Measurements from ENCODE around the gene GTF2A1. TPM values are rescaled to one million over a fixed set of nuclear protein-coding genes. Genes with fewer than 3 reads are reported as not detected.

GTF2A1 gene
- polyA plus RNA-seq, 3 donors: 7.9 to 15.8 (median 9.2) TPM

DNA sequence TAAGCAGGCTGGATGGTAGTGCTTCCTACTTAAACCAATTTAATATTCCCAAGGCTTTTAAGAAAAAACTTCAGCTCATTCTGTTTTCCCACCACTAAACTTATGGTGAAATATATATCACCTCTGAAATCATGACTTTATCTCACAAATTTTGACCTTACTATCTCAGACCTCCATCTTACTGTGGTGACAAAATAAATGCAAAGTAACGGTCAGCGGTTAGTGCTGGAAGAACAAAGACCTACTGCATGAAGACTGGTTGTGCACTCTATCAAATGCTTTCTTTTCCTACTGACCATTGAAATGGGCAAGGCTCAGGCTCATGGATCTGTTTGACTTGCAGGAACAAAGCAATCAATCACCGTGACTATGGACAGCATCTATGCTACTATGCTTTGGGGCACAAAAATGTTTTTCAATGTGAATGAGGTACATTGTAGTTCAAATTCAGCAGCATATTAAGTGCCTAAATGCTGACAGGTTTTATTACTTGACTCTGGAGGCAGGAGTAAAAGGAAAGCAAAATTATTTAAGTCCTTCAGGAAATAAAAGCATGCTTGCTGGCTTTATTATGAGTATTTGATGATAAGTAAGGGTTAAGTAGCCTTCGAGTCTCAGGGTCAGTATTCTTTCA, 43.1 kb upstream of the GTF2A1 start:
- WGBS (ENCODE audit: insufficient coverage): 93% methylated on average over 3 of the region's 4 CpGs
- H3K4me1 ChIP-seq (ENCODE audit: control insufficient read depth in 1 of 2, insufficient read depth in 2 of 2, low read length in 2 of 2): no peaks in the 10 kb centered on the region

DNA sequence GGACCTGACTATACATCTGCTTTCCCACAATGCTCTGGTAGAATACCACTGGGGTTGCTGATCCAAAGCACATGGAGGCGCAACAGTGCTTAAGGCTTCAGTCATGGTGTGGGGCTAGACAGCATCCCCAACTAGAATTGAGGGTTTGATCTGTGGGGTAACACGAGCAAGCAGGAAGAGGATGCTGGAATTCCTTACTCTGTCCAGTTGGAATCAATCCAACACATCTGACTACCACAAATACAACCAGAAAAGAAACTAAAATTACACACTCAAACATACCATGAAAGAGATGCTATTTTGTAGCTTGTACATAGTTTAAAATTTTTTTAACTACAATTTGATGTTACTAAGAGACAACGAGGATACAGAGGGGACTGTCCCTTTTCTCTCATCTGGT, 40.4 kb upstream of the GTF2A1 start:
- no peaks in the 10 kb centered on the region for H3K27me3 ChIP-seq (ENCODE audit: control insufficient read depth in 2 of 2, insufficient read depth in 2 of 2, low read length in 2 of 2)
- Mint-ChIP-seq H3K36me3 (no peaks in the 10 kb centered on the region), H3K27me3 (ENCODE audit: low read depth in 3 of 3) (no peaks in the 10 kb centered on the region), H3K27ac (no peak overlapping the region), H3K4me3 (no peak overlapping the region), H3K9me3 (peaks cover 0 to 6% (median 0%) of the 10 kb centered on the region in 7 donors), H3K4me1 (peaks cover 8% of the 10 kb centered on the region)
- no peaks in the 10 kb centered on the region for H3K9me3 ChIP-seq (replicated peaks in 1 of 2; ENCODE audit: control insufficient read depth in 1 of 2, insufficient read depth in 1 of 2, low read length in 2 of 2)
- H3K79me2 ChIP-seq (ENCODE audit: insufficient read depth, low read length): no peaks in the 10 kb centered on the region
- TF ChIP-seq, protein P1, sequence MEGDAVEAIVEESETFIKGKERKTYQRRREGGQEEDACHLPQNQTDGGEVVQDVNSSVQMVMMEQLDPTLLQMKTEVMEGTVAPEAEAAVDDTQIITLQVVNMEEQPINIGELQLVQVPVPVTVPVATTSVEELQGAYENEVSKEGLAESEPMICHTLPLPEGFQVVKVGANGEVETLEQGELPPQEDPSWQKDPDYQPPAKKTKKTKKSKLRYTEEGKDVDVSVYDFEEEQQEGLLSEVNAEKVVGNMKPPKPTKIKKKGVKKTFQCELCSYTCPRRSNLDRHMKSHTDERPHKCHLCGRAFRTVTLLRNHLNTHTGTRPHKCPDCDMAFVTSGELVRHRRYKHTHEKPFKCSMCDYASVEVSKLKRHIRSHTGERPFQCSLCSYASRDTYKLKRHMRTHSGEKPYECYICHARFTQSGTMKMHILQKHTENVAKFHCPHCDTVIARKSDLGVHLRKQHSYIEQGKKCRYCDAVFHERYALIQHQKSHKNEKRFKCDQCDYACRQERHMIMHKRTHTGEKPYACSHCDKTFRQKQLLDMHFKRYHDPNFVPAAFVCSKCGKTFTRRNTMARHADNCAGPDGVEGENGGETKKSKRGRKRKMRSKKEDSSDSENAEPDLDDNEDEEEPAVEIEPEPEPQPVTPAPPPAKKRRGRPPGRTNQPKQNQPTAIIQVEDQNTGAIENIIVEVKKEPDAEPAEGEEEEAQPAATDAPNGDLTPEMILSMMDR (IDR thresholded peaks at IDR 0.05): no peak
- no peak overlapping the region for H3K27ac ChIP-seq (ENCODE audit: low read depth in 1 of 2, low read length in 2 of 2)
- H2AFZ ChIP-seq (ENCODE audit: insufficient read depth, low read depth, low read length, poor library complexity, severe bottlenecking): no peak overlapping the region
- H3K4me1 ChIP-seq (ENCODE audit: control insufficient read depth in 1 of 2, insufficient read depth in 2 of 2, low read length in 2 of 2): peaks cover 0 to 3% of the 10 kb centered on the region in 2 donors
- no peaks in the 10 kb centered on the region for H3K36me3 ChIP-seq (replicated peaks in 1 of 2; ENCODE audit: control insufficient read depth in 1 of 2, insufficient read depth in 2 of 2, low read length in 2 of 2)
- no peak overlapping the region for H3K4me3 ChIP-seq (replicated peaks in 1 of 3; ENCODE audit: low read depth in 2 of 3, low read length in 3 of 3)
- no peak overlapping the region for H3K4me2 ChIP-seq (replicated peaks; ENCODE audit: extremely low read depth, low read length, poor library complexity, severe bottlenecking)
- no peak overlapping the region for H3K9ac ChIP-seq (ENCODE audit: insufficient read depth, low read length, poor library complexity, severe bottlenecking)
- WGBS (ENCODE audit: insufficient coverage): no CpG with 5 or more reads among the region's 3 CpGs
- intact Hi-C loops (cut with micrococcal nuclease): no loop called here
- no peaks in the 10 kb centered on the region for H4K20me1 ChIP-seq (ENCODE audit: insufficient read depth, low read length)
- DNase-seq: no peak

More for the DNA sequence above, 43.1 kb upstream of the GTF2A1 start:
- TF ChIP-seq, protein P1 (IDR thresholded peaks at IDR 0.05): no peak
- H3K9me3 Mint-ChIP-seq: peaks cover 0 to under 1% (median 0%) of the 10 kb centered on the region in 7 donors
- DNase-seq: no peak
- H3K79me2 ChIP-seq (ENCODE audit: insufficient read depth, low read length): no peaks in the 10 kb centered on the region
- H3K27ac Mint-ChIP-seq: no peak overlapping the region
- intact Hi-C loops (cut with micrococcal nuclease): no loop called here
- H4K20me1 ChIP-seq (ENCODE audit: insufficient read depth, low read length): no peaks in the 10 kb centered on the region
- H3K4me3 Mint-ChIP-seq: no peak overlapping the region
- no peak overlapping the region for H3K4me3 ChIP-seq (replicated peaks in 1 of 3; ENCODE audit: low read depth in 2 of 3, low read length in 3 of 3)
- H3K36me3 ChIP-seq (replicated peaks in 1 of 2; ENCODE audit: control insufficient read depth in 1 of 2, insufficient read depth in 2 of 2, low read length in 2 of 2): no peaks in the 10 kb centered on the region
- H3K9ac ChIP-seq (ENCODE audit: insufficient read depth, low read length, poor library complexity, severe bottlenecking): no peak overlapping the region
- H3K27me3 Mint-ChIP-seq (ENCODE audit: low read depth in 3 of 3): no peaks in the 10 kb centered on the region
- no peak overlapping the region for H3K27ac ChIP-seq (ENCODE audit: low read depth in 1 of 2, low read length in 2 of 2)
- H3K4me2 ChIP-seq (replicated peaks; ENCODE audit: extremely low read depth, low read length, poor library complexity, severe bottlenecking): no peak overlapping the region
- no peaks in the 10 kb centered on the region for H3K36me3 Mint-ChIP-seq
- H3K4me1 Mint-ChIP-seq: no peaks in the 10 kb centered on the region
- no peaks in the 10 kb centered on the region for H3K9me3 ChIP-seq (replicated peaks in 1 of 2; ENCODE audit: control insufficient read depth in 1 of 2, insufficient read depth in 1 of 2, low read length in 2 of 2)
- H2AFZ ChIP-seq (ENCODE audit: insufficient read depth, low read depth, low read length, poor library complexity, severe bottlenecking): no peak overlapping the region
- H3K27me3 ChIP-seq (ENCODE audit: control insufficient read depth in 2 of 2, insufficient read depth in 2 of 2, low read length in 2 of 2): no peaks in the 10 kb centered on the region

Data from CD14-positive monocyte (primary cell).